K562 treated with DMSO at 1 percent for 48 hours (cell line): ENCODE data around the gene TLR7. TPM values are rescaled to one million over a fixed set of nuclear protein-coding genes. Genes with fewer than 3 reads are reported as not detected.

ENCODE experiments used
- total RNA-seq: library from RNA; unstranded; fragments of 300-600 nt; gene quantifications from 2 replicates; pipeline ENCODE4 v1.2.3, GENCODE V29; 2022; ENCODE audit warnings: low replicate concordance; ENCODE audit errors: extremely low read depth

TLR7 gene
- not detected in 2 replicates for total RNA-seq

GRCh38 chrX:12866451-12867377, at the start of gene TLR7:
Gene TLR7, plus strand, starts transcription at chrX:12867072. Its CDS starts 507 bp downstream, at chrX:12867579.

GRCh38 chrX:12906046-12906761, 39.3 kb downstream of the TLR7 start, which contains the start of gene TLR8:
Gene TLR8, plus strand, starts transcription at chrX:12906620. Its CDS starts 87 bp downstream, at chrX:12906707.

Other genes starting within 250 kb of the TLR7 start
- gene PRPS2, start 75.7 kb upstream of the TLR7 start, total RNA-seq: not detected in 2 replicates
- not detected in 2 replicates for gene TLR8, start 39.5 kb downstream of the TLR7 start, total RNA-seq
- gene TMSB4X, start 108.0 kb downstream of the TLR7 start, total RNA-seq: 3,184 and 3,226 TPM in 2 replicates
- not detected in 2 replicates for gene FAM9C, start 177.5 kb downstream of the TLR7 start, total RNA-seq